Spleen (tissue), 11 donors: ENCODE data around the gene METTL9. TPM values are rescaled to one million over a fixed set of nuclear protein-coding genes. Genes with fewer than 3 reads are reported as not detected.
"Not testable (repeated sequence)": the region's sequence is repeated elsewhere in the genome, so short reads cannot be mapped to it uniquely, and the experiment has no call there.

ENCODE experiments used
- DNase-seq: peaks from one replicate; pipeline ENCODE4 v3.0.0-alpha.2; 2020
- H3K27ac ChIP-seq, 8 donors: fragments of 200-600 bp; sonication (generic) in 7 of 8; 1 replicate in 4 of 8; 2 replicates in 4 of 8; pipeline versions ENCODE4 v1.5.0 to v1.8.0; 2016 to 2021; ENCODE audit warnings: inconsistent platforms in 4 of 8, mild to moderate bottlenecking in 4 of 8, moderate library complexity in 1 of 8
- H3K27me3 ChIP-seq, 7 donors: fragments of 200-600 bp; sonication (generic) in 6 of 7; replicated peaks in 1 of 7; 1 replicate in 4 of 7; 2 replicates in 3 of 7; pipeline versions ENCODE4 v1.5.0 to v1.8.0; 2016 to 2021; ENCODE audit warnings: inconsistent platforms in 3 of 7, mild to moderate bottlenecking in 1 of 7
- H3K36me3 ChIP-seq, 6 donors: fragments of 200-600 bp; sonication (generic) in 5 of 6; 1 replicate in 4 of 6; 2 replicates in 2 of 6; pipeline versions ENCODE4 v1.5.0 to v1.8.0; 2016 to 2021; ENCODE audit warnings: inconsistent platforms in 2 of 6
- H3K4me1 ChIP-seq, 6 donors: fragments of 200-600 bp; sonication (generic) in 5 of 6; 1 replicate in 3 of 6; 2 replicates in 3 of 6; pipeline versions ENCODE4 v1.5.0 to v1.8.0; 2016 to 2021; ENCODE audit warnings: inconsistent platforms in 3 of 6
- H3K4me3 ChIP-seq, 8 donors: fragments of 200-600 bp; sonication (generic) in 7 of 8; 1 replicate in 4 of 8; 2 replicates in 4 of 8; pipeline versions ENCODE4 v1.5.0 to v1.8.0; 2016 to 2021; ENCODE audit warnings: inconsistent platforms in 4 of 8, mild to moderate bottlenecking in 4 of 8, moderate library complexity in 2 of 8
- H3K9me3 ChIP-seq, 8 donors: fragments of 200-600 bp; sonication (generic) in 7 of 8; 1 replicate in 4 of 8; 2 replicates in 4 of 8; pipeline versions ENCODE4 v1.5.0 to v1.8.0; 2016 to 2021; ENCODE audit warnings: inconsistent platforms in 4 of 8
- CTCF ChIP-seq, 11 experiments: fragments of 200-600 bp in 7 of 11; fragments of 450-650 bp in 4 of 11; sonication (generic) in 4 of 11; IDR thresholded peaks in 8 of 11; conservative IDR thresholded peaks in 3 of 11; 1 replicate in 7 of 11; 2 replicates in 4 of 11; pipeline versions ENCODE4 v1.4.0 to v1.8.0; 2016 to 2021; ENCODE audit warnings: antibody characterized with exemption in 11 of 11, inconsistent platforms in 4 of 11, mild to moderate bottlenecking in 1 of 11
- POLR2A ChIP-seq, 3 donors: fragments of 450-650 bp; IDR thresholded peaks; one replicate each; pipeline ENCODE4 v1.5.1; 2017; ENCODE audit warnings: antibody characterized with exemption in 3 of 3, mild to moderate bottlenecking in 1 of 3
- POLR2AphosphoS5 ChIP-seq, 3 donors: sonication (generic); formaldehyde crosslinking; IDR thresholded peaks; one replicate each; pipeline ENCODE4 v1.5.1; 2017; ENCODE audit warnings: antibody characterized with exemption in 3 of 3
- WGBS, 5 donors: extraction: QIAGEN DNeasy Blood & Tissue Kit in 3 of 5; methylation state at CpG; one replicate each; pipeline versions ENCODE4 v1.1.5 to v1.1.7; 2013 to 2018; 5-methylcytosine and 5-hydroxymethylcytosine counted together
- intact Hi-C: fragments of 100-400 bp; cut with DNase I; formaldehyde crosslinking; loops from one replicate; pipeline ENCODE4 v1.15.0; 2023; ENCODE audit warnings: low total_unique reads
- polyA plus RNA-seq, 3 donors: library from polyadenylated mRNA; stranded (reverse); fragments of 200-250 nt; gene quantifications; one replicate each; pipeline ENCODE4 v1.2.1, GENCODE V29; 2013
- total RNA-seq, 7 donors: library from RNA; depleted of rRNA in 3 of 7; stranded (reverse); fragments of >200 nt in 3 of 7; fragmentation: NEBNext Ultra II Directional in 4 of 7; extraction: Animal tissue kit (Norgen Biotek cat#: 25700) in 4 of 7; gene quantifications; one replicate each; pipeline versions ENCODE4 v1.1.0 to v1.2.1, GENCODE V29; 2016 to 2021
- donor health status: healthy with polysubstance abuse.
- donor health status: DM: no; HTN: no; CAD: no; lungs with moderate emphysema.
- donor health status: DM: no; HTN: no; CAD: no.
- donor health status: Bipolar disorder and iron deficiency.
- donor health status: healthy.
- donor health status: DM: no; HTN: no; CAD: no.
- donor health status: DM: yes; HTN: yes; CAD: no.

METTL9 gene
- total and polyA plus RNA-seq, 10 donors, result 28.5 to 247 (median 97.1) TPM

GRCh38 chr16:21685034-21685455 lies 85.7 kb downstream of the METTL9 start:
- WGBS, 5 donors, result 47 to 54% (median 53%) methylated on average over 14 of the region's 14 CpGs
- H3K36me3 ChIP-seq, result no peaks in the 10 kb centered on the region
- peaks cover 0 to 9% (median 4%) of the 10 kb centered on the region in 8 donors for H3K9me3 ChIP-seq
- H3K27me3 ChIP-seq, result peaks cover 0 to 9% (median 0%) of the 10 kb centered on the region in 7 donors
- H3K4me1 ChIP-seq, result no peaks in the 10 kb centered on the region
- no peak for TF ChIP-seq CTCF (IDR thresholded peaks at IDR 0.05 in 8 of 11, conservative IDR thresholded peaks at IDR 0.05 in 3 of 11)
- TF ChIP-seq POLR2AphosphoS5 (IDR thresholded peaks at IDR 0.05), result no peak
- no peak for TF ChIP-seq POLR2A (IDR thresholded peaks at IDR 0.05)
- no peak overlapping the region for H3K27ac ChIP-seq
- intact Hi-C loops, result no loop called here
- no peak overlapping the region for H3K4me3 ChIP-seq
- DNase-seq, result no peak

- Histone ChIP-seq H3K4me1 (no peaks in the 10 kb centered on the region), H3K9me3 (peaks cover 0 to 9% (median 4%) of the 10 kb centered on the region in 8 donors), H3K36me3 (no peaks in the 10 kb centered on the region), H3K27me3 (peaks cover 0 to 3% (median 0%) of the 10 kb centered on the region in 7 donors), H3K4me3 (no peak overlapping the region), H3K27ac (no peak overlapping the region)
- intact Hi-C loops, result no loop called here
- TF ChIP-seq POLR2A (IDR thresholded peaks at IDR 0.05), result no peak
- no peak for TF ChIP-seq POLR2AphosphoS5 (IDR thresholded peaks at IDR 0.05)
- no peak for TF ChIP-seq CTCF (IDR thresholded peaks at IDR 0.05 in 8 of 11, conservative IDR thresholded peaks at IDR 0.05 in 3 of 11)
- DNase-seq, result no peak
- 73 to 89% (median 81%) methylated on average over 4 of the region's 4 CpGs for WGBS, 5 donors
Observed at GRCh38 chr16:21689107-21689506, 89.7 kb downstream of the METTL9 start.

GRCh38 chr16:21690967-21691366 lies 91.6 kb downstream of the METTL9 start:
- H3K27ac ChIP-seq, DNase-seq, H3K9me3 ChIP-seq, intact Hi-C loops, H3K36me3 ChIP-seq, H3K27me3 ChIP-seq, H3K4me1 ChIP-seq, H3K4me3 ChIP-seq: not testable (repeated sequence)
- 79 to 91% (median 86%) methylated on average over 4 of the region's 4 CpGs for WGBS, 5 donors

DNA sequence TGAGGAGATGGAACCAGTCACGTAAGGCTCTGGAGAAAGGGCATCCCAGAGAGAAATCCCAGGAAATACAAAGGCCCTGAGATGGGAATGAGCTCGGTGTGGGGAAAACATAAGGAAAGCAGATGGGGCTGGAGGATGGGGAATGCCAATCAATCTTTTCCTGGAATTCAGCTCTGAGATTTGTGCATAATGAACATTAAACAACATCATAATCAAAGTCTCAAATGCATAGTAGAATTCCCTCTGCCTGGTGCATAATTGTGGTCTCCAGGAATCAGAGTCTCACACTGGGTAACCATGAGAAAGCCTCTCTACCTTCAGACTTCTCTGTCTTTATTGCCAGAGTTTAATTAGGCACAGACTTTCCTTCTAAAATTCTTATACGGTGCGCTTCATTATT lies 95.2 kb downstream of the METTL9 start:
- no peak for DNase-seq
- no peaks in the 10 kb centered on the region for H3K27me3 ChIP-seq
- H3K36me3 ChIP-seq, result no peaks in the 10 kb centered on the region
- WGBS, 5 donors, result 85 to 95% (median 92%) methylated on average over 4 of the region's 4 CpGs
- no peaks in the 10 kb centered on the region for H3K9me3 ChIP-seq
- no peak overlapping the region for H3K27ac ChIP-seq
- TF ChIP-seq CTCF (IDR thresholded peaks at IDR 0.05 in 8 of 11, conservative IDR thresholded peaks at IDR 0.05 in 3 of 11) (no peak), POLR2A (IDR thresholded peaks at IDR 0.05) (no peak), POLR2AphosphoS5 (IDR thresholded peaks at IDR 0.05) (no peak)
- intact Hi-C loops, result no loop called here
- no peaks in the 10 kb centered on the region for H3K4me1 ChIP-seq
- no peak overlapping the region for H3K4me3 ChIP-seq

GRCh38 chr16:21697032-21697431 lies 97.7 kb downstream of the METTL9 start:
- WGBS, 5 donors, result 83 to 98% (median 93%) methylated on average over 5 of the region's 5 CpGs
- TF ChIP-seq POLR2AphosphoS5 (IDR thresholded peaks at IDR 0.05) (no peak), POLR2A (IDR thresholded peaks at IDR 0.05) (no peak), CTCF (IDR thresholded peaks at IDR 0.05 in 8 of 11, conservative IDR thresholded peaks at IDR 0.05 in 3 of 11) (no peak)
- intact Hi-C loops, result no loop called here
- Histone ChIP-seq H3K36me3 (no peaks in the 10 kb centered on the region), H3K27me3 (no peaks in the 10 kb centered on the region), H3K4me3 (no peak overlapping the region), H3K27ac (no peak overlapping the region), H3K4me1 (no peaks in the 10 kb centered on the region), H3K9me3 (no peaks in the 10 kb centered on the region)
- DNase-seq, result no peak
